CD4-positive, alpha-beta memory T cell (primary cell): ENCODE measurements around the gene CYTH1. TPM values are rescaled to one million over a fixed set of nuclear protein-coding genes. Genes with fewer than 3 reads are reported as not detected.

ENCODE experiments used
- CTCF ChIA-PET: fragments of 350-600 bp; sonication (Branson Sonifier 250); formaldehyde crosslinking; loops from one replicate; lab custom pipeline; 2021; ENCODE audit warnings: inconsistent platforms; ENCODE audit not compliant: partially characterized antibody; lab: Charles Lee
- POLR2A ChIA-PET: fragments of 350-600 bp; sonication (Branson Sonifier 250); formaldehyde crosslinking; loops from one replicate; lab custom pipeline; 2021; ENCODE audit not compliant: partially characterized antibody; lab: Charles Lee
- DNase-seq, 5 donors: peaks; one replicate each; pipeline versions ENCODE4 v3.0.0 to v3.0.0-alpha.2; 2020 to 2022; ENCODE audit warnings: mixed read lengths in 1 of 5
- H3K27ac ChIP-seq: one replicate; pipeline ENCODE4 v1.7.0; 2013; ENCODE audit warnings: low read depth, low read length
- H3K27me3 ChIP-seq: 2 replicates; pipeline ENCODE4 v1.7.0; 2013; ENCODE audit warnings: mild to moderate bottlenecking, low read length, moderate library complexity; ENCODE audit not compliant: insufficient read depth
- H3K36me3 ChIP-seq: 2 replicates; pipeline ENCODE4 v1.7.0; 2013; ENCODE audit warnings: mild to moderate bottlenecking, low read length, moderate library complexity; ENCODE audit not compliant: insufficient read depth
- H3K4me1 ChIP-seq: 2 replicates; pipeline ENCODE4 v1.7.0; 2013; ENCODE audit warnings: mild to moderate bottlenecking, low read length, moderate library complexity; ENCODE audit not compliant: insufficient read depth
- H3K4me3 ChIP-seq, 2 donors: one replicate each; pipeline ENCODE4 v1.7.0; 2013; ENCODE audit warnings: low read length in 2 of 2, mild to moderate bottlenecking in 1 of 2
- H3K9me3 ChIP-seq, 2 donors: one replicate each; pipeline ENCODE4 v1.7.0; 2013; ENCODE audit warnings: low read length in 2 of 2, control low read depth in 1 of 2; ENCODE audit not compliant: control insufficient read depth in 1 of 2
- H3K27ac Mint-ChIP-seq, 7 donors: one replicate each; pipeline ENCODE4 v1.8.0; 2020 to 2021; ENCODE audit warnings: mixed read lengths in 7 of 7, mild to moderate bottlenecking in 6 of 7, inconsistent platforms in 3 of 7, moderate library complexity in 3 of 7
- H3K27me3 Mint-ChIP-seq, 2 donors: one replicate each; pipeline ENCODE4 v1.8.0; 2020 to 2021; ENCODE audit warnings: mixed read lengths in 2 of 2
- H3K36me3 Mint-ChIP-seq, 2 donors: one replicate each; pipeline ENCODE4 v1.8.0; 2020 to 2021; ENCODE audit warnings: mixed read lengths in 2 of 2, inconsistent platforms in 1 of 2, mild to moderate bottlenecking in 1 of 2
- H3K4me1 Mint-ChIP-seq, 4 donors: one replicate each; pipeline ENCODE4 v1.8.0; 2020 to 2021; ENCODE audit warnings: mixed read lengths in 4 of 4, mild to moderate bottlenecking in 1 of 4
- H3K4me3 Mint-ChIP-seq, 8 donors: one replicate each; pipeline ENCODE4 v1.8.0; 2020 to 2021; ENCODE audit warnings: mixed read lengths in 8 of 8, mild to moderate bottlenecking in 7 of 8, moderate library complexity in 6 of 8, inconsistent platforms in 3 of 8
- H3K9me3 Mint-ChIP-seq, 8 donors: one replicate each; pipeline ENCODE4 v1.8.0; 2020 to 2021; ENCODE audit warnings: mixed read lengths in 8 of 8, mild to moderate bottlenecking in 5 of 8, inconsistent platforms in 3 of 8, moderate library complexity in 1 of 8
- intact Hi-C: fragments of 100-400 bp; cut with micrococcal nuclease; formaldehyde crosslinking; loops from one replicate; pipeline ENCODE4 v1.15.1; 2023
- polyA plus RNA-seq, 2 donors: library from polyadenylated mRNA; unstranded; fragments of 300-500 nt; fragmentation: Illumina TruSeq; gene quantifications; one replicate each; pipeline ENCODE4 v1.2.3, GENCODE V29; 2021
- total RNA-seq, 2 experiments: library from RNA; stranded (reverse); gene quantifications; one replicate each; pipeline ENCODE4 v1.2.3, GENCODE V29; 2021

The CYTH1 gene
- total and polyA plus RNA-seq, 4 experiments from 2014 or later, result 271 to 390 (median 375) TPM

GRCh38 chr17:78796517-78796900, 14.4 kb upstream of the CYTH1 start:
- intact Hi-C loops, result no loop called here
- H3K27me3 Mint-ChIP-seq, result no peaks in the 10 kb centered on the region
- H3K4me3 ChIP-seq, result no peak overlapping the region
- peak overlapping the region in 1 of 8 donors; percentile 29 for H3K4me3 Mint-ChIP-seq
- DNase-seq, result no peak
- H3K27me3 ChIP-seq, result no peaks in the 10 kb centered on the region
- ChIA-PET POLR2A (interaction anchor here (1.2 to 8.0 kb wide), 3 partner anchors 9 to 16 kb away, joined by 4 to 53 read pairs (median 14); partner anchors contain the start of gene CYTH1), CTCF (interaction anchor here (1.5 to 5.5 kb wide), 2 partner anchors 9 to 11 kb away, joined by 4 to 37 read pairs; no protein-coding TSS in a partner anchor)
- H3K36me3 ChIP-seq, result peaks cover 66% of the 10 kb centered on the region
- peaks cover 27% of the 10 kb centered on the region for H3K4me1 ChIP-seq
- peaks cover 44 to 83% (median 61%) of the 10 kb centered on the region in 4 donors for H3K4me1 Mint-ChIP-seq
- H3K27ac Mint-ChIP-seq, result peak overlapping the region in 6 of 7 donors; percentile 53 to 91 (median 76)
- peaks cover 0 to 9% (median 0%) of the 10 kb centered on the region in 8 donors for H3K9me3 Mint-ChIP-seq
- peaks cover 71 to 86% of the 10 kb centered on the region in 2 donors for H3K36me3 Mint-ChIP-seq
- no peaks in the 10 kb centered on the region for H3K9me3 ChIP-seq
- H3K27ac ChIP-seq, result no peak overlapping the region

- Mint-ChIP-seq H3K27ac (peak overlapping the region; percentile 2 to 91 (median 75)), H3K9me3 (peaks cover 0 to 9% (median 0%) of the 10 kb centered on the region in 8 donors), H3K36me3 (peaks cover 68 to 84% of the 10 kb centered on the region in 2 donors), H3K4me3 (peak overlapping the region in 2 of 8 donors; percentile 29 to 38), H3K4me1 (peaks cover 42 to 83% (median 61%) of the 10 kb centered on the region in 4 donors), H3K27me3 (no peaks in the 10 kb centered on the region)
- ChIA-PET CTCF (interaction anchor here (1.1 to 5.5 kb wide), 3 partner anchors 9 to 23 kb away, joined by 3 to 37 read pairs (median 4); no protein-coding TSS in a partner anchor), POLR2A (interaction anchor here (0.6 to 8.0 kb wide), 6 partner anchors 8 to 73 kb away, joined by 3 to 53 read pairs (median 7); partner anchors contain the start of gene CYTH1)
- Histone ChIP-seq H3K36me3 (peaks cover 62% of the 10 kb centered on the region), H3K4me3 (no peak overlapping the region), H3K9me3 (no peaks in the 10 kb centered on the region), H3K4me1 (peaks cover 33% of the 10 kb centered on the region), H3K27ac (no peak overlapping the region), H3K27me3 (no peaks in the 10 kb centered on the region)
- DNase-seq, result peak in 1 of 5 donors; percentile 3
- intact Hi-C loops, result no loop called here
Measured at GRCh38 chr17:78795861-78796516, 13.9 kb upstream of the CYTH1 start.

- peaks cover 42% of the 10 kb centered on the region for H3K4me1 ChIP-seq
- CTCF ChIA-PET, result interaction anchor here (0.9 to 1.8 kb wide), 4 partner anchors 10 to 87 kb away, joined by 3 to 4 read pairs (median 4); no protein-coding TSS in a partner anchor
- intact Hi-C loops, result no loop called here
- no peaks in the 10 kb centered on the region for H3K27me3 ChIP-seq
- no peak overlapping the region for H3K4me3 ChIP-seq
- peak in 1 of 5 donors; percentile 12 for DNase-seq
- peaks cover 62% of the 10 kb centered on the region for H3K36me3 ChIP-seq
- Mint-ChIP-seq H3K4me3 (no peak overlapping the region), H3K36me3 (peaks cover 63 to 82% of the 10 kb centered on the region in 2 donors), H3K27ac (peak overlapping the region in 6 of 7 donors; percentile 37 to 91 (median 66)), H3K9me3 (peaks cover 0 to 9% (median 0%) of the 10 kb centered on the region in 8 donors), H3K27me3 (no peaks in the 10 kb centered on the region), H3K4me1 (peaks cover 43 to 86% (median 62%) of the 10 kb centered on the region in 4 donors)
- POLR2A ChIA-PET, result interaction anchor here (0.6 to 8.0 kb wide), 6 partner anchors 9 to 72 kb away, joined by 3 to 53 read pairs (median 7); partner anchors contain the start of gene CYTH1
- H3K9me3 ChIP-seq, result no peaks in the 10 kb centered on the region
- H3K27ac ChIP-seq, result no peak overlapping the region
Measured at GRCh38 chr17:78794864-78795640, 13.0 kb upstream of the CYTH1 start.

GRCh38 chr17:78794399-78794798, 12.3 kb upstream of the CYTH1 start:
- Histone ChIP-seq H3K36me3 (peaks cover 60% of the 10 kb centered on the region), H3K9me3 (no peaks in the 10 kb centered on the region), H3K4me1 (peaks cover 43% of the 10 kb centered on the region), H3K27me3 (no peaks in the 10 kb centered on the region), H3K27ac (no peak overlapping the region), H3K4me3 (no peak overlapping the region)
- H3K9me3 Mint-ChIP-seq, result peaks cover 0 to 7% (median 0%) of the 10 kb centered on the region in 8 donors
- POLR2A ChIA-PET, result interaction anchor here (0.8 to 4.3 kb wide), 4 partner anchors 9 to 86 kb away, joined by 3 to 14 read pairs (median 7); no protein-coding TSS in a partner anchor
- H3K4me1 Mint-ChIP-seq, result peaks cover 45 to 86% (median 63%) of the 10 kb centered on the region in 4 donors
- peak overlapping the region in 6 of 7 donors; percentile 79 to 92 (median 85) for H3K27ac Mint-ChIP-seq
- intact Hi-C loops, result no loop called here
- H3K36me3 Mint-ChIP-seq, result peaks cover 58 to 82% of the 10 kb centered on the region in 2 donors
- H3K27me3 Mint-ChIP-seq, result no peaks in the 10 kb centered on the region
- peak in 1 of 5 donors; percentile 21 for DNase-seq
- H3K4me3 Mint-ChIP-seq, result no peak overlapping the region
- CTCF ChIA-PET, result interaction anchor here (1.8 kb wide), 1 partner anchor 86 kb away, joined by 4 read pairs; no protein-coding TSS in a partner anchor

- Histone ChIP-seq H3K36me3 (peaks cover 55% of the 10 kb centered on the region), H3K27me3 (no peaks in the 10 kb centered on the region), H3K27ac (no peak overlapping the region), H3K4me1 (peaks cover 43% of the 10 kb centered on the region), H3K9me3 (no peaks in the 10 kb centered on the region), H3K4me3 (no peak overlapping the region)
- H3K4me1 Mint-ChIP-seq, result peaks cover 43 to 86% (median 62%) of the 10 kb centered on the region in 4 donors
- H3K27ac Mint-ChIP-seq, result peak overlapping the region; percentile 67 to 92 (median 84)
- H3K4me3 Mint-ChIP-seq, result peak overlapping the region in 1 of 8 donors; percentile 3
- CTCF ChIA-PET, result interaction anchor here (1.8 kb wide), 1 partner anchor 86 kb away, joined by 4 read pairs; no protein-coding TSS in a partner anchor
- intact Hi-C loops, result no loop called here
- DNase-seq, result no peak
- H3K9me3 Mint-ChIP-seq, result peaks cover 0 to 7% (median 0%) of the 10 kb centered on the region in 8 donors
- peaks cover 53 to 77% of the 10 kb centered on the region in 2 donors for H3K36me3 Mint-ChIP-seq
- no peaks in the 10 kb centered on the region for H3K27me3 Mint-ChIP-seq
- POLR2A ChIA-PET, result interaction anchor here (0.8 to 4.3 kb wide), 4 partner anchors 9 to 86 kb away, joined by 3 to 14 read pairs (median 7); no protein-coding TSS in a partner anchor
Measured at GRCh38 chr17:78793968-78794367, 11.9 kb upstream of the CYTH1 start.

- Mint-ChIP-seq H3K4me3 (no peak overlapping the region), H3K27me3 (no peaks in the 10 kb centered on the region), H3K36me3 (peaks cover 48 to 72% of the 10 kb centered on the region in 2 donors), H3K4me1 (peaks cover 38 to 86% (median 59%) of the 10 kb centered on the region in 4 donors), H3K9me3 (peaks cover 0 to 7% (median 0%) of the 10 kb centered on the region in 8 donors), H3K27ac (peak overlapping the region; percentile 57 to 92 (median 84))
- ChIA-PET POLR2A (interaction anchor here (0.9 to 2.7 kb wide), 4 partner anchors 8 to 14 kb away, joined by 3 to 10 read pairs (median 4); no protein-coding TSS in a partner anchor), CTCF (interaction anchor here (1.8 kb wide), 1 partner anchor 85 kb away, joined by 4 read pairs; no protein-coding TSS in a partner anchor)
- intact Hi-C loops, result no loop called here
- no peaks in the 10 kb centered on the region for H3K9me3 ChIP-seq
- DNase-seq, result peak in 1 of 5 donors; percentile 35
- no peak overlapping the region for H3K27ac ChIP-seq
- no peaks in the 10 kb centered on the region for H3K27me3 ChIP-seq
- H3K4me3 ChIP-seq, result no peak overlapping the region
- peaks cover 43% of the 10 kb centered on the region for H3K4me1 ChIP-seq
- peaks cover 50% of the 10 kb centered on the region for H3K36me3 ChIP-seq
Measured at GRCh38 chr17:78793415-78793814, 11.3 kb upstream of the CYTH1 start.
